ENCODE data around the gene PI4KB.

The PI4KB gene

GRCh38 chr1:151346082-151346768 lies 19.0 kb upstream of the PI4KB start:
- peak; percentile 29 for DNase-seq

- no peak for DNase-seq
Measured at GRCh38 chr1:151344291-151344690, 17.1 kb upstream of the PI4KB start.

GRCh38 chr1:151343587-151343986 lies 16.4 kb upstream of the PI4KB start:
- no peak for DNase-seq

- no peak for DNase-seq
Measured at GRCh38 chr1:151342569-151342968, 15.4 kb upstream of the PI4KB start.

GRCh38 chr1:151342021-151342420 lies 14.8 kb upstream of the PI4KB start:
- no peak for DNase-seq

- DNase-seq, result peak; percentile 83
Measured at GRCh38 chr1:151340870-151341754, 13.9 kb upstream of the PI4KB start.

- no peak for DNase-seq
Measured at GRCh38 chr1:151336556-151336955, 9.3 kb upstream of the PI4KB start.

GRCh38 chr1:151334822-151335221 lies 7.6 kb upstream of the PI4KB start:
- no peak for DNase-seq

GRCh38 chr1:151327903-151328674 lies 873 bp upstream of the PI4KB start:
- no peak for DNase-seq

- peak; percentile 78 for DNase-seq
Measured at GRCh38 chr1:151326619-151327222, 495 bp downstream of the PI4KB start.

- DNase-seq, result no peak
Measured at GRCh38 chr1:151325646-151326429, 1.4 kb downstream of the PI4KB start.

- DNase-seq, result no peak
Measured at GRCh38 chr1:151325231-151325630, 2.0 kb downstream of the PI4KB start.

- no peak for DNase-seq
Measured at GRCh38 chr1:151324390-151324930, 2.8 kb downstream of the PI4KB start.

- no peak for DNase-seq
Measured at GRCh38 chr1:151318975-151319374, 8.2 kb downstream of the PI4KB start.

- DNase-seq, result no peak
Measured at GRCh38 chr1:151315565-151316235, 11.5 kb downstream of the PI4KB start.

GRCh38 chr1:151314137-151314875 lies 12.9 kb downstream of the PI4KB start:
- no peak for DNase-seq

- DNase-seq, result no peak
Measured at GRCh38 chr1:151313501-151313900, 13.7 kb downstream of the PI4KB start.

- DNase-seq, result no peak
Measured at GRCh38 chr1:151312826-151313225, 14.4 kb downstream of the PI4KB start.

GRCh38 chr1:151312411-151312810 lies 14.8 kb downstream of the PI4KB start:
- DNase-seq, result no peak

- DNase-seq, result peak; percentile 39
Measured at GRCh38 chr1:151311589-151312331, 15.5 kb downstream of the PI4KB start.

Measured in CD4-positive, alpha-beta T cell treated with Interleukin-10 for 1 hour (primary cell).